GM13976 (cell line): ENCODE results near the gene TMEFF1.

Experiments
- DNase-seq: peaks from one replicate; pipeline ENCODE4 v3.0.0; 2012; ENCODE audit warnings: low spot score
- CTCF ChIP-seq: IDR thresholded peaks from 2 replicates; pipeline ENCODE4 v1.5.1; 2012; ENCODE audit warnings: borderline replicate concordance, mild to moderate bottlenecking; ENCODE audit not compliant: insufficient read depth; ENCODE audit errors: extremely low read depth, missing control alignments, control extremely low read depth
- in situ Hi-C: fragments of 300-500 bp; cut with MboI; formaldehyde crosslinking; loops from one replicate; pipeline ENCODE4 v1.12.0; 2022; ENCODE audit warnings: low sequenced_read_pairs, mixed read lengths, inconsistent platforms; ENCODE audit not compliant: unreplicated experiment

TMEFF1 gene

DNA sequence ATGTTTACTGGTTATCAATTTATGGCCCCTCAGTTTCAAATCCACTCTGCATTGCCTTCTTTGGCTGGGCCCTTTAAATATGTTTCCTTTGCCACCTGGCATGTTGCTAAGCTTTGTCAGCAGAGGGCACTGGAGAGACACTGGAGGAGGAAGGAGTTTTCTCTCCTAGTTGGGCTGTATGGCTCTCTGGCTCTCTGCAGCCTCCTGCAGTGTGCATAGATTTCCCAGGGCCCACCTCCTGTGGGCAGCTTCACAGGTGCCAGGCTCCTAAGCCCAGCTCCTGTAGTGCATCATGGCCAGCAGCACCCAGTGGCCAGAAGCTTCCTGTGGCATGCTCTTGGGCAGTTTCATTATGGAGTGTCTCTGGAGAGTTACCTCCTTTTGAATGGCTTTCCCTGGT is 128.3 kb downstream of the TMEFF1 start:
- in situ Hi-C loops = loop anchor here (25.0 kb wide), 1 partner anchor 711 kb away; no protein-coding TSS in a partner anchor
- peak; percentile 51 for DNase-seq
- peak; percentile 77 for TF ChIP-seq CTCF

DNA sequence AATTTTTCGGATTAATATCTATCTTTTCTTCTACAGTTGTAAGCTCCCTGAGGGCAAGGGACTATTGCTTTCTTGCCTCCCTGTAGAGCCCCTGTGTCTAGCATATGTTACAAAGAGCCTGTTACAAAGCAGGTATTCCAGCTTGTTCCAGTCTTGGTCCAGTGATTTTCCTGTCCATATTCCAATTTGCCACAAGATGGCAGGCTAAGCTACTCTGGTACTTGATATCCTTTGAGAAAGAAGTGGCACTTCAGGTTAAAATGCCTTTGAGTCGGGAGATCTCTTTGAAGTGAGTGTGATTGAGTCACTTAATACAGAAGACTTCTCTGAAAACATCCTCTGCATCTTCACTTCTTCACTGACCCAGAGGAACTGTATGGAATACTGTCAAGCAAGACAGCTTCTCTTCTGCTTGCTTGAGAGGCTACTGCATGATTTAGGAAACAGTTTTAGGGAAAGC is 129.4 kb downstream of the TMEFF1 start:
- DNase-seq = no peak
- in situ Hi-C loops = loop anchor here (25.0 kb wide), 1 partner anchor 710 kb away; no protein-coding TSS in a partner anchor
- TF ChIP-seq CTCF = no peak

DNA sequence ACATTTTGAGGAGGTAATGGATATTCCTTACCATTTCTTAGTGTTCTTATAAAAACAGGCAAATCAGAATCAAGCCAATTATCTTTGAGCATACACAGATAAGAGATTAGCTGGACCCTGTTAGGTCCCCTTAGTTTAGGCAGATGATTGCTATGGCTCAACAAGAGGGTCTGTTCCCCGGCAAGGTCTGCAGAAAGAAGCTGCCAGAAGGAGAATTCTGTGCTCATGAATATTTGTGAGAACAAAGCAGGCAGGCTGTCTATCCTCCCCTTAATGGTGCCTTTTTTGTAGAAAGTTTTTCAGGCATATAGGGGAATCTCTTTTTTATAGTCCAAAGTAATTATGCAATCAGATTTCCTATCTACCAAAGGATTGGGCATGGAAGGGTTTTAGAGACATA is 132.5 kb downstream of the TMEFF1 start:
- no peak for DNase-seq
- TF ChIP-seq CTCF = no peak
- in situ Hi-C loops = loop anchor here (25.0 kb wide), 1 partner anchor 707 kb away; no protein-coding TSS in a partner anchor

DNA sequence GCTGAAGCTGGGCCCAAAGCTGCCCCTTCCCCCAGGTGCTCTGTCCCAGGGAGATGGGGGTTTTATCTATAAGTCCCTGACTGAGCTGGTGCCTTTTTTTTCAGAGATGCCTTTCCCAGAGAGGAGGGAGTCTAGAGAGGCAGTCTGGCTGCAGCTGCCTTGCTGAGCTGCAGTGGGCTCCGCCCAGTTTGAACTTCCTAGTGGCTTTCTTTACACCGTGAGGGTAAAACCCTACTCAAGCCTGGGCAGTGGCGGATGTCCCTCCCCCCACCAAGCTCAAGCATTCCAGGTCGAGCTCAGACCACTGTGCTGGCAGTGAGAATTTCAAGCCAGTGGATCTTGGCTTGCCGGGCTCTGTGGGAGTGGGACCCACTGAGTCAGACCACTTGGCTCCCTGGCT is 146.2 kb downstream of the TMEFF1 start:
- in situ Hi-C loops = loop anchor here (25.0 kb wide), 1 partner anchor 693 kb away; no protein-coding TSS in a partner anchor
- TF ChIP-seq CTCF = no peak
- no peak for DNase-seq

DNA sequence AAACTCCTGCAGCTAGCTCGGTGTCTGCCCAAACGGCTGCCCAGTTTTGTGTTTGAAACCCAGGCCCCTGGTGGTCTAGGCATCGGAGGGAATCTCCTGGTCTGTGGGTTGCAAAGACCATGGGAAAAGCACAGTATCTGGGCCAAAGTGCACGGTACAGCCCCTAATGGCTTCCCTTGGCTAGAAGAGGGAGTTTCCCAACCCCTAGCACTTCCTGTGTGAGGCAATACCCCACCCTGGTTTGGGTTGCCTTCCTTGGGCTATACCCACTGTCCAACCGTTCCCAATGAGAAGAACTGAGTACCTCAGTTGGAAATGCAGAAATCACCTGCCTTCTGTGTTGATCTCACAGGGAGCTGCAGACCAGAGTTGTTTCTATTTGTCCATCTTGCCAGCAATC is 146.7 kb downstream of the TMEFF1 start:
- in situ Hi-C loops = loop anchor here (25.0 kb wide), 1 partner anchor 693 kb away; no protein-coding TSS in a partner anchor
- no peak for TF ChIP-seq CTCF

GRCh38 chr9:100623969-100624368 is 151.0 kb downstream of the TMEFF1 start:
- DNase-seq = no peak
- in situ Hi-C loops = loop anchor here (25.0 kb wide), 1 partner anchor 688 kb away; no protein-coding TSS in a partner anchor
- TF ChIP-seq CTCF = no peak

More for the DNA sequence above, 146.7 kb downstream of the TMEFF1 start:
- no peak for DNase-seq

DNA sequence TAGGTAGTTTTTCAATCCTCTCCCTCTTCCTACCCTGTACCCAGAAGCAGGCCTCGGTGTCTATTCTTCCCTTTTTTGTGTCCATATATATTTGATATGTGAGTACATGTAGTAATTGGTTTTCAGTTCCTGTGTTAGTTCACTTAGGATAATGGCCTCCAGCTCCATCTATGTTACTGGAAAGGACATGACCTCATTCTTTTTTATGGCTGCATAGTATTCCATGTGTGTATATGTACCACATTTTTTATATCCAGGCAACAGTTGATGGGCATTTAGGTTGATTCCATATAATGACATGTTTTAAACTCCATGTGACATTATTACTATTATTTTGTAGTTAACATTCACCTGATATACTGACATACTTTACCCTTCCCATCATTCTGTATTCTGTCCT is 154.0 kb downstream of the TMEFF1 start:
- DNase-seq = no peak
- no peak for TF ChIP-seq CTCF
- in situ Hi-C loops = no loop called here
